NK-92 treated with Interleukin-12 subunit alpha and Interleukin-12 subunit beta, amount 100 ng/mL, for 24 hours (cell line): ENCODE measurements around the gene PRKCB.
"Not testable (repeated sequence)": the region's sequence is repeated elsewhere in the genome, so short reads cannot be mapped to it uniquely, and the experiment has no call there.

ENCODE experiments used
- DNase-seq: peaks from one replicate; lab custom pipeline; 2025; lab: John Stamatoyannopoulos, UW

The PRKCB gene

GRCh38 chr16:24093049-24093448 lies 257.3 kb downstream of the PRKCB start:
- DNase-seq = no peak

- DNase-seq = no peak
These were observed 258.9 kb downstream of the PRKCB start for GRCh38 chr16:24094660-24095059.

- DNase-seq = no peak
These were observed 263.1 kb downstream of the PRKCB start for GRCh38 chr16:24098896-24099295.

GRCh38 chr16:24101431-24101830 lies 265.6 kb downstream of the PRKCB start:
- DNase-seq = no peak

- no peak for DNase-seq
These were observed 266.5 kb downstream of the PRKCB start for GRCh38 chr16:24102209-24102660.

GRCh38 chr16:24105471-24105870 lies 269.7 kb downstream of the PRKCB start:
- not testable (repeated sequence) for DNase-seq

GRCh38 chr16:24108090-24108489 lies 272.3 kb downstream of the PRKCB start:
- DNase-seq = not testable (repeated sequence)

GRCh38 chr16:24111724-24112302 lies 276.0 kb downstream of the PRKCB start:
- no peak for DNase-seq

- no peak for DNase-seq
These were observed 277.4 kb downstream of the PRKCB start for GRCh38 chr16:24113115-24113745.

- no peak for DNase-seq
These were observed 279.1 kb downstream of the PRKCB start for GRCh38 chr16:24114876-24115275.

GRCh38 chr16:24116046-24116776 lies 280.4 kb downstream of the PRKCB start:
- DNase-seq = no peak

- no peak for DNase-seq
These were observed 281.2 kb downstream of the PRKCB start for GRCh38 chr16:24116989-24117388.

GRCh38 chr16:24117680-24118079 lies 281.9 kb downstream of the PRKCB start:
- DNase-seq = no peak

GRCh38 chr16:24118126-24118821 lies 282.5 kb downstream of the PRKCB start:
- DNase-seq = no peak

GRCh38 chr16:24119807-24120206 lies 284.0 kb downstream of the PRKCB start:
- DNase-seq = no peak

GRCh38 chr16:24123275-24123674 lies 287.5 kb downstream of the PRKCB start:
- DNase-seq = no peak

- no peak for DNase-seq
These were observed 288.5 kb downstream of the PRKCB start for GRCh38 chr16:24124291-24124690.

- no peak for DNase-seq
These were observed 289.4 kb downstream of the PRKCB start for GRCh38 chr16:24125214-24125613.

GRCh38 chr16:24129412-24129918 lies 293.7 kb downstream of the PRKCB start:
- DNase-seq = no peak

GRCh38 chr16:24130494-24131085 lies 294.8 kb downstream of the PRKCB start:
- DNase-seq = no peak

GRCh38 chr16:24131294-24131693 lies 295.5 kb downstream of the PRKCB start:
- DNase-seq = no peak
